GM18868 (cell line): ENCODE results near the gene NEK1.

Experiments
- ATAC-seq: cut with Tn5 transposase; IDR thresholded peaks from one replicate; pipeline ENCODE4 v1.9.1; 2021; ENCODE audit warnings: mild to moderate bottlenecking, moderate library complexity; ENCODE audit not compliant: unreplicated experiment

NEK1 gene

DNA sequence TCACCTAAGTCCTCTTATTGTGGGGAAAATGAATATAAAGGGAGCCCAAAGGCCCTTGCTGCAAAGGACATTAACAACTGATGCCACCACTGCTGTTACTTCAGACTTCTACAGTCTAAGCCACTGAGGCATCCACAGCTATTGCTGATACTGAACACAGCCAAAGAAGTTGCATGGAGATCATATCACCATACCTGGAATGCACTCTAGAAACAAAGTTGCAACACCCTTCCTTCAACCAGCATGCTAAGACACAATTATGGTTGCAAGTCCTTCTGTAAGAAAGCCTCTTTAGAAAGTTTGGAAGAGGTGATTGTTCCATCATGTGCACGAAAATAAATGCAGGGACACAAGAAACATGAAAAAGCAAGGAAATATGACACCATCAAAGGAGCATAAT is 236.0 kb downstream of the NEK1 start:
- ATAC-seq, result no peak

DNA sequence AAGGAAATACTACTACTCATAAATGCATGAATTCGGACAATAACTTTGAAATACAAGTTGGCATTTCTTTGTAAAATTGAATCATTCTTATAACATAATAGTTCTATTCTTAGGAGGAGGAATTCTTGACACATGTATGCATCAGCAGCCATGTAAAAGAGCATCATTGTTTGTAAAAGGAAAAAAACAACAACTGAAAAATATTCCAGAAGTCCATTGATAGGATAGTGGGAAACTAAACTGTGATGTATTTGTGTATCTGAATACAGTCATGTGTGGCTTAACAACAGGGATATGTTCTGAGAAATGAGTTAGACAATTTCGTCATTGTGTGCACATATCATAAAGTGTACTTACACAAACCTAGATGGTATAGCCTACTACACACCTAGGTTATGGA is 239.6 kb downstream of the NEK1 start:
- ATAC-seq, result no peak

DNA sequence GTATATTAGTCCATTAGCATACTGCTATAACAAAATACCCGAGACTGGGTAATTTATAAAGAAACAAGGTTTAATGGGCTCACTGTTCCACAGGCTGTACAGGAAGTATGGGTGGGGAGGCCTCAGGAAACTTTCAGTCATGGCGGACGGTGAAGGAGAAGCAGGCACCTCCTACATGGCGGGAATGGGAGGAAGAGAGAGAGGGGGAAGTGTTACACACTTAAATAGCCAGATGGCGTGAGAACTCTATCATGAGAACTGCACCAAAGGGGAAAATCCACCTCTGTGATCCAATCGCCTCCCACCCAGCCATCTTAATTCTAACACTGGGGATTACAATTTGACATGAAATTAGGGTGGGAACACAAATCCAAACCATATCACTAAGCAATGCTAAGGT is 242.7 kb downstream of the NEK1 start:
- ATAC-seq, result no peak

DNA sequence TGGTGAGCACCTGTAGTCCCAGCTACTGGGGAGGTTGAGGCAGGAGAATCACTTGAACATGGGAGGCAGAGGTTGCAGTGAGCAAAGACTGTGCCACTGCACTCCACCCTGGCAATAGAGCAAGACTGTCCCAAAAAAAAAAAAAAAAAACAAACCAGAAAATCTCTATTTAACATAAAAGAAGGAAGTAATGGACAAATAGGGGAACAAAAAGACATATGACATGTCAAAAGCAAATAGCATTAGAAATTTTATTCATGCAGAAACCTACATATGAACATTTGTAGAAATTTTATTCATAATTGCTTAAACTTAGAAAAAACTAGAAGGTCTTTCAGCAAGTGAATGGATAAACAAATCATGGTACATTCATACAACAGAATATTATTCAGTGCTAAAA is 244.6 kb downstream of the NEK1 start:
- ATAC-seq, result no peak

DNA sequence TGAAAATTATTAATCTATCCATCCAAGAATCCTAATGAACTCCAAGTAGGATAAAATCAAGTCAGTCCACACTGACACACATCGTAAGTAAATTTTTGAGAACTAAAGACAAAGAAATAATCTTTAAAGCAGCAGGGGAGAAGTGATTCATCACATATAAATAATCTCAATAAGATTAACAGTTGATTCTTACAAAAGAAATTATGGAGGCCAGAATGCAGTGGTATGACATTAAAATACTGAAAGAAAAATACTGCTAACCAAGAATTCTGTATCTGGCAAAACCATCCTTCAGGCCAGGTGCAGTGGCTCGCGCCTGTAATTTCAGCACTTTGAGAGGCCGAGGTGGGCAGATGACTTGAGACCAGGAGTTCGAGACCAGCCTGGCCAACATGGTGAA is 245.6 kb downstream of the NEK1 start:
- no peak for ATAC-seq

DNA sequence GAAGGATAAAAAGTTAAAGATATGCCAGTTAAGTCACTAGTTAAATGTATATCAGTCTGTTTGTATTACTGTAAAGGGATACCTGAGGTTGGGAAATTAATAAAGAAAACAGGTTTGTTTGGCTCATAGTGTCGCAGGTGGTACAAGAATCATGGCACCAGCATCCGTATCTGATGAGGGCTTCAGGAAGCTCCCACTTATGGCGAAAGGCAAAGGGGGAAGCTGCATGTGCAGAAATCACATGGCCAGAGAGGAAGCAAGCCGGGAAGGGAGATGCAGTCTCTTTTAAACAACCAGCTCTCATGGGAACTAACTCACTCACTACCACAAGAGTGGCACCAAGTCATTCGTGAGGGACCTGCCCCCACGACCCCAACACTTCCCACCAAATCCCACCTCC is 249.8 kb downstream of the NEK1 start:
- no peak for ATAC-seq

DNA sequence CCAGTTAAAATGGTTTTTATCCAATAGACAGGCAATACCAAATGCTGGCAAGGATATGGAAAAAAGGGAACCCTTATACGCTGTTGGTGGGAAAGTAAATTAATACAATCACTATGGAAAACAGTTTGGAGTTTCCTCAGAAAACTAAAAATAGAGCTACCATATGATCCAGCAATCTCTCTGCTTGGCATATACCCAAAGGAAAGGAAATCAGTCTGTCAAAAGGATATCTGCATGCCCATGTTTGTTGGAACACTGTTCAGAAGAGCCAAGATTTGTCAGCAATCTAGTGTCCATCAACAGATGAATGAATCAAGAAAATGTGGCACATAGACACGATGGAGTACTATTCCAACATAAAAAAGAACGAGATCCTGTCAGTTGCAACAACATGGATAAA is 250.6 kb downstream of the NEK1 start:
- ATAC-seq, result no peak

DNA sequence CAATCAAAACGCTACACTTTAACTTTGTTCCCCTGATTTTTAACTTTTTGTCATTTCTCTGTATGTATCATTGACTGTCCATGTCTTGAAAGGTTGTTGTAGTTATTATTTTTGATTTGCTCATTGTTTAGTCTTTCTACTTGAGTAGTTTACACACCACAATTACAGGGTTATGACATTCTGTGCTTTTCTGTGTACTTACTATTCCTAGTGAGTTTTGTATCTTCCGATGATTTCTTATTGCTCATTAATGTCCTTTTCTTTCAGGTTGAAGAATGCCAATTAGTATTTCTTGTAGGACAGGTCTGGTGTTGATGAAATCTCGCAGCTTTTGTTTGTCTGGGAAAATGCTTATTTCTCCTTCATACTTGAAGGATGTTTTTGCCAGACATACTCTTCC is 252.4 kb downstream of the NEK1 start:
- no peak for ATAC-seq

DNA sequence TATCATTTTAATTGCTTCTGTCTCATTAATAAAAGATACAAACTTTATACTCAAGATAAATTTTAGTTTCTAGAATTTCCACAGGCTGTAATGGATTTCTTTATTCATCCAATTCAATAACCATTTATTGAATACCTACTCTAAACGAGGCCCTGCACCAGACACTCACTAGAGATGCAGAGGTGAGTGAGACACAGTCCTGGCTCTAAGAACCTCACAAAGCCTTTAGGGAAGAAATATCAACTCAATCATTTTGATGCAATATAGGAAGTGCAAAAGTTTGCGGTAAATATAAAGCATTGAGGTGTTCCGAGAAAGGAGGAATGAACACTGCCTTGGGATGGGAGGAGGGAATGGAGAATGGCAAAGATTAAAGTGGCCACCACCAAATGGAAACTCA is 260.0 kb downstream of the NEK1 start:
- no peak for ATAC-seq

DNA sequence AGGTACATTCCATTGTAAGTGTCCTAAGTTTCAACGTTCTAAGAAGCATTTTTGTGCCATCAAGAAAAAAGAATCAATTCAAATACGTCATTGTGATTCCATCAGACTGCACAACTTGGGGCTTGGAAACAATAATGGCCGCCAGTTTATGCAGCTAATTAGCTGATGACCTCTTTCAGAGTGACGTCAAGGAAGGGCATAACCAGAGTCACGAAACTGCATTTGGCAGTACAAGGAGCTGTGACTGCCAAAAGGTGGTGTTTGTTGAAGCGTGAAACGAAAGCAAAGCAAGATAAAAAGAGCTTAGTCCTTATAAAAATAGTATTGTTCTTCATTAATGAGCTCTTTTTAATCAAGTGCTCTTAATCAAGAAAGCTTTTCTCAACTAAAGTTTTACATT is 260.5 kb downstream of the NEK1 start:
- ATAC-seq, result no peak

DNA sequence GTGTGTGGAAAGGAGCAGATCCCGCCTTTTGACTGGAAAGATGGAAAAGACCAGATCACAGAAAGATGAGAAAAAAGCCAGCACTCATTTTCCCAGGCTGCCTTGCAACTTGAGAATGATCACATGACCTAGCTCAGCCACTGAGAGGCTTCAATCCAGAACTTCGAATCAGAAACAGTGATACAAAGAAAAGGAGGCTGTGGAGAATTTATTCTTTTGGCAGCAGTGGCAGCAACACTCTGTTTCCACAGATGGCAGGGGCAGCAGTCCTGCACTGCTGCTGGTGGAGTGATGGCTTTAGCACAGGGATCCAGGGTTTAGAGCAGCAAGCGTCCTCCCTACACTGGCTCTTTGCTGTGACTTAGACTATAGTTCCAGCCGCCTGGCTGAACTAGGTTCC is 263.8 kb downstream of the NEK1 start:
- no peak for ATAC-seq

DNA sequence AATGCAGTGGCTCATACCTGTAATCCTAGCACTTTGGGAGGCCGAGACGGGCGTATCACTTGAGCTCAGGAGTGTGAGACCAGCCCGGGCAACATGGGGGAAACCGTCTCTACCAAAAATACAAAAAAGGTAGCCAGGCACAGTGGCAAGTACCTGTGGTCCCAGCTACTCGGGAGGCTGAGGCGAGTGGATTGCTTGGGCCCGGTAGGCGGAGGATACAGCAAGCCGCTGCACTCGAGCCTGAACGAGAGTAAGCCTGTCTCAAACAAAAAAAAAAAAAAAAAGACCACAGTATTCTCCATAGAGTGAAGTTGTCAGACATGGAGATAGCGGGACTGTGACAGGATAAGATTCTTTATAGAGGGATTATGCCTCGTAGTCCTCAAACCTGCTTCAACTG is 265.5 kb downstream of the NEK1 start:
- no peak for ATAC-seq

DNA sequence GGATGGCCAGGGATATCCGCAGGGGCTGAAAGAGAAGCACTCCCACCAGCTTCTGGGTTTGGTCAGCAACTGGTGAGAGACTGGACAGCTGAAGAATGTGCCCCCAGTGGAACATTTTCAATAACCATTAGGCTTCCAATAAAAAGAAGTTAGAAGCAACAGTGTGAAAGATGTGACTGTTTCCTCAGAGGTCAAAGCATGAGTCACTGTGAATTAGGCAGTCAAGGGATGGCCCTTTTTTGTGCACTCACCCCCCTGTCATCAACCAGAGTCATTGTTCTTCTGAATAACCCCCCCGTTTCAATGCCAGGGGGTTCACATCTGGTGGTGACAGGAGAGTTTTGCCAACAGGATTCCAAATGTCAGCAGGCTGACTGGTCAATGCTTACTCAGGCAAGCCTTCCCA is 267.1 kb downstream of the NEK1 start:
- no peak for ATAC-seq
